Omental fat pad (tissue), 4 donors: ENCODE measurements around the gene MYO10. TPM values are rescaled to one million over a fixed set of nuclear protein-coding genes. Genes with fewer than 3 reads are reported as not detected.

Experiments
- ATAC-seq: fragments of 150-250 bp; one replicate; pipeline ENCODE4 v1.9.1; 2016; ENCODE audit warnings: mild to moderate bottlenecking, moderate library complexity; ENCODE audit not compliant: low FRiP score
- DNase-seq: peaks from one replicate; pipeline ENCODE4 v3.0.0-alpha.2; 2019; ENCODE audit warnings: low spot score
- CTCF ChIP-seq, 3 donors: fragments of 450-650 bp; IDR thresholded peaks; one replicate each; pipeline ENCODE4 v1.5.1; 2016 to 2017; ENCODE audit warnings: antibody characterized with exemption in 3 of 3, mild to moderate bottlenecking in 3 of 3, moderate library complexity in 2 of 3
- total RNA-seq, 4 donors: library from RNA; depleted of rRNA; stranded (reverse); fragments of >200 nt; gene quantifications; one replicate each; pipeline ENCODE4 v1.1.0, GENCODE V29; 2016

The MYO10 gene
- total RNA-seq, 4 donors from 2014 or later: 12.1 to 35.8 (median 17.7) TPM

- ATAC-seq (no peak), DNase-seq (no peak)
- no peak for TF ChIP-seq CTCF (IDR thresholded peaks at IDR 0.05)
Observed at GRCh38 chr5:16864631-16865131, 71.4 kb downstream of the MYO10 start.

DNA sequence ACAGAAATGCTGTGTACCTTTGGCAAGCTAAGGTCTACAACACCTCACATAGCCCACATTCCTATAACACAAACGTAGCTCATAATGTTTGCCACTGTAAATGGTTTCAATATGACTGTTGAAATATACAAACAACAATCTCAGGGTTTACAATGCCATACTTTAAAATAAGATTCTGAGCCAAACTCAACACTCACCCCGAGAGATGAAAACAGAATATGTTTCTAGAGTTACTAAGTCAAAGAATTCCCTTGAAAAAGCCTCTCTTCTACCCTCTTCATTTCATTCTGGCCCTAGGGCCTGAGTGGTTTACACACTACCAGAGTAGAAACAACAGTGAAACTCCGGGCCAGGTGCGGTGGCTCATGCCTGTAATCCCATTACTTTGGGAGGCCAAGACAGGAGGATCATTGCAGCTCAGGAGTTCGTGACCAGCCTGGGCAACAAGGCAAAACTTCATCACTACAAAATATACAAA, 72.6 kb downstream of the MYO10 start:
- ATAC-seq (no peak), DNase-seq (no peak)
- TF ChIP-seq CTCF (IDR thresholded peaks at IDR 0.05): no peak

DNA sequence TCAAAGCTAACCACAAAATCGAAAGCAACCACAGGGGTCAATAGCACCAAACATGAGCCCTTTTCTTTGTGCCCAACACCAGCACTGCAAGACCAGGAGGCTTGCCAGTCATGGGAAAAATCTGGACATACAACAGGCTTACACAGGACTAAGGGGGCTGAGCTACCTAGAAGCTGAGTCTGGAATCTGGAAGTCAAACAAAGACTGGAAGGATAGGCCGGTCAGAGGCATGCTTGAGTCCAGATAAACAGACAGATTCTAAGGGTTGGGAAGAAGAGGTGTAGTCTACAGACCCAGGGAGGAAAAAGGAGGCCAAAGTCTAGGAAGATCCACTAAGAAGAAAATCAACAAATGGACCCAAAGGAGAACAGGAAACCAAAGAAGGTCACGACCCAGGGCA, 73.3 kb downstream of the MYO10 start:
- DNase-seq (no peak), ATAC-seq (no peak)
- no peak for TF ChIP-seq CTCF (IDR thresholded peaks at IDR 0.05)

DNA sequence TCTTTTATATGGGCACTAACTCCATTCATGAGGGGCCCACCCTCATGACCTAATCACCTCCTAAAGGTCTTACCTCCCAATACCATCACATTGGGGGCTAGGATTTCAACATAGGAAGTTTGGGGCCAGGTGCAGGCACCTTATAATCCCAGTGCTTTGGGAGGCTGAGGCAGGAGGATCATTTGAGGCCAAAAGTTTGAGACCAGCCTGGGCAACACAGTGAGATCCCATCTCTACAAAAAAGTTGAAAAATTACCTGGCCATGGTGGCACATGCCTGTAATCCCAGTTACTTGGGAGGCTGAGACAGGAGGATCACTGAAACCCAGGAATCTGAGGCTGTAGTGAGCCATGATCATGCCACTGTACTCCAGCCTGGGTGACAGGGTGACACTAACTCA, 76.7 kb downstream of the MYO10 start:
- DNase-seq: no peak
- no peak for ATAC-seq
- TF ChIP-seq CTCF (IDR thresholded peaks at IDR 0.05): no peak

DNA sequence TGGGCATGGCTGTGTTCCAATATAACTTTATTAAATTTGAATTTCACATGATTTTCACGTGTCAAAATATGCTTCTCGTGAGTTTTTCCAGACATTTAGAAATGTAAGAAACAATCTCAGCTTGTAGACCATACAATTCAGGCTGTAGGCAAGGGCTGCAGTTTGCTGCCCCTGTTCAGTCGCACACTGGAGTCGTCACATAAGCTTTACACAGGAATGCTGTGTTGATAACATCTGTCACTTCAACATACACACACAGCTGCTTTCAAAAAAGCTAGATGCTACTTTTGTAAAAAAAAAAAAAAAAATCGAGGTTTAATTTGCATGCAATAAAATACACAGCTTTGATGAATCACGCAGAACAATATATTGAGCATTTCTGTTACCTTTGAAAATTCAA, 77.9 kb downstream of the MYO10 start:
- no peak for DNase-seq
- TF ChIP-seq CTCF (IDR thresholded peaks at IDR 0.05): no peak
- no peak for ATAC-seq

GRCh38 chr5:16857635-16858034, 78.5 kb downstream of the MYO10 start:
- DNase-seq (no peak), ATAC-seq (no peak)
- no peak for TF ChIP-seq CTCF (IDR thresholded peaks at IDR 0.05)

DNA sequence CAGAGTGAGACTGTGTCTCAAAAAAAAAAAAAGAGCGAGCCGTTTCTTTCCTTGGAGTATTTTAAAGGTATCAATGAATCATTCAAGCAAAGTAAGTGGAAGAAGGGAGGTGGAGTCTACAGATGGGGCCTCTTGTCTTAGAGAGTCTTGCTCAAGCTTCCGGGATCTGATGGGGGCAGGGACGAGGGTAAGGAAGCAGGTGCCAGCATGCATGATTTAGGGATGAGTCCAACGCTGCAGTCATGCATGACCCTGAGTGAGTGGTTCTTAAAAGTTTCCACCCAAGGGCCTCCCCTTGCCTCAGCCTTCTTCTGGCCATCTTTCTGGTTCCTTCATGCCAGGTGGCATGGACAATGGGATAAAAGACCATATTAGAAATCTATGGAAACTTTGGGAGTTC, 79.6 kb downstream of the MYO10 start:
- TF ChIP-seq CTCF (IDR thresholded peaks at IDR 0.05): no peak
- ATAC-seq (no peak), DNase-seq (no peak)
